GM21390 (cell line): ENCODE results near the gene CEACAM4.
"Not testable (repeated sequence)": the region's sequence is repeated elsewhere in the genome, so short reads cannot be mapped to it uniquely, and the experiment has no call there.

Experiments used
- ATAC-seq: cut with Tn5 transposase; IDR thresholded peaks from one replicate; pipeline ENCODE4 v1.9.1; 2021; ENCODE audit not compliant: unreplicated experiment

Gene CEACAM4

DNA sequence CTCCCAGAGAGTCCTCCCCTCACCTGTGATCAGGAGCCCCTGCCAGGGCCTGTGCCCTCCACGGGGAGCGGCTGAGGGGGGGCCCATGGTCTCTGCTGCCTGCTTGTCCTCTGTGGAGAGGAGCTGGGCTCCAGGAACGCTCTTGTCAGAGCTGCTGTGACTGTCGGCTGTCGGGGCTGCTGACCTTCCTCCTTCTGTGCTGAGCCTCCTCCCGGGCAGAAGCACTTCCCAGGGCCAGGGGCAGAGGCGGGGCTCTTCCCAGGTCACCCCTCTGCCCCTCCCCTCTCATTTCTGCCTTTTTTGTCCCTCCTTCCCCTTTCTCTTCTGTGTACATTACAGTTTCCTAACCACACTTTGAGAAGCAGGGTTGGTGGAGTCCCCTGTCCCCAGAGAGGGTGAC is at the start of gene CEACAM4:
CEACAM4 (minus strand) TSS at position 198 of the 400 bp plus-strand sequence; CDS start at position 87, 111 bp downstream.
- ATAC-seq = no peak

DNA sequence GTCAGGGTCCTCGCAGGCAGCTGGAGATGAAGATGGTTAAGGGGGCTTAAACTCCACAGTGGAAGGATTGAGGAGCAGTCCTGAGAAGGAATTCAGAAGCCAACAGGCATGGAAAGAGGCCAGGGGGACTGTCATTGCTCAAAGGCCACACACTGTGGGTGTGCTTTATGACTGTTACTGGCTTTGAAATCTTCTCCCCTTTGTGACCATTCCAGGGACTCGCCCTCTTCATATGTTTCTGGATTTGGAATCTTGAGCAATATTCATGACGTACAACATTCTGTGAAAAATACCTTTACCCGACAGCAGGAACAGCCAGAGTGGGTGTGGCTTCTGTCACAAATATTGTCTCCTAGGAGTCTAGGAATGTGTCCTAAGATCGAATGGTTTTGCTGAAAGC is 44.6 kb upstream of the CEACAM4 start:
- ATAC-seq = no peak

DNA sequence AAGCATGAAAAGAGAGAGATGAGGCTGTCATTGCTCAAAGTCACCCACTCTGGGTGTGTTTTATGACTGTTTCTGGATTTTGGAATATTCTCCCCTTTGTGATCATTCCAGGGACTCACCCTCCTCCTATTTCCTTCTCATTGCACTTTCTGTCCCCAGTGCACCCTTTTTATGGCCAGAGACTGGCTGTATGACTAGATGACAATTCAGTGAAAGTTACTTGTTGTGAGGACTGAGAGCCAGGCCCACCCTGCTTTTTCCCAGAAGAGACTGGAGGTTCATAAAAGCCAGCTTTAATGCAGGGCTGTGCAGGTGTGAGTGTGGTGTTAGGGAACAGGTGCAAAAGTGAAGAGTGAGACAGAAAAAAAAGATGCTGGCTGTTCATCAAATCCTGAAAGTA is 43.9 kb upstream of the CEACAM4 start:
- ATAC-seq = no peak

DNA sequence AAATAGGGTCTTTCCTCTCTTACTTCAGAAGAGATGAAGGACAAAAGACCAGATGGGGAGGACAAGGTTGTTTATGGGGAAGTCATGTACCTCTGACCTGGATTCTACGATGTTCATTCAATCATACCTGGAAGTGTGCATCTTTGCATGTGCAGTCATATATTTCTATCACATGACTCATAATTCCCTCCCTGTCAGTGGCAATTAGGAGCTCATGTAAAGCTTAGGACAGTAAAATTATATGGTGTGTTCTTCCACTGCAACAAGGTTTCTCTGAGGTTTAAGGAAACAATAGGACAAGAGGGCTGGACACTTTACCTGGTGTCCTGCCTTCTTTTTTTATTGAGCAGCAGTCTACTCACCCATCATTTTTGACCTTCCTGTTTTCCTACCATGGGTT is 41.4 kb upstream of the CEACAM4 start:
- ATAC-seq = no peak

- ATAC-seq = no peak
These were observed 39.2 kb upstream of the CEACAM4 start for GRCh38 chr19:41666075-41666474.

DNA sequence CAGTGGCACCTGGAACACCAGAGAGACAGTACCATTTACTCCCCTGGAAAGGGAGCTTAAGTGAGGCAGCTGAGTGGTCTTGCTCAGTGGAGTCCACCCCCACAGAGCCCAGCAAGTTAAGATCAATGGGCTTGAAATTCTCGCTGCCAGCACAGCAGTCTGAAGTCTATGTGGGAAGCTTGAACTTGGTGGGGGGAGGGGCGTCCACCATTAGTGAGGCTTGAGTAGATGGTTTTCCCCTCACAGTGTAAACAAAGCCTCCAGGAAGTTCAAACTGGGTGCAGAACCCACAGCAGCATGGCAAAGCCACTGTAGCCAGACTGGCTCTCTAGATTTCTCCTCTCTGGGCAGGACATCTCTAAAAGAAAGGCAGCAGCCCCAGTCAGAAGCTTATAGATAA is 30.3 kb upstream of the CEACAM4 start:
- no peak for ATAC-seq

- ATAC-seq = not testable (repeated sequence)
These were observed 29.9 kb upstream of the CEACAM4 start for GRCh38 chr19:41656756-41657155.

DNA sequence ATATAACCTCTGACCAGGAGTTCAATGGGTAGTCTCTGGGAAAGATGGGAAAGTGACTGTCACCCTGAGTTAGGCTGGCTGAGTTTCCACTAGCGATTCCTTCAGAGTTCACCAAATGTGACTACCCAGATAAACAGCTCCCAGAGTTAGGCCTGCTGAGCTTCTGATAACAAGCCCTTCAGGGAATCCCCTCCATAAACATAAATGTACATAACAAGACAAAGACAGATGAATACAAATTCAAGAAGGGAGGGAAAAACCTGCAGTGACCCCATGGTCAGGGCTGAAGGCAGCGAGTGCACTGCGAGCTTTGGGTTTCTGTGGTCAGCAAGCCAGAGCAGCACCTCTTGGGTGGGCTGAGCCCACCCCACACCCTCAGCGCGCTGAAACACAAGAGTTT is 25.4 kb upstream of the CEACAM4 start:
- no peak for ATAC-seq

DNA sequence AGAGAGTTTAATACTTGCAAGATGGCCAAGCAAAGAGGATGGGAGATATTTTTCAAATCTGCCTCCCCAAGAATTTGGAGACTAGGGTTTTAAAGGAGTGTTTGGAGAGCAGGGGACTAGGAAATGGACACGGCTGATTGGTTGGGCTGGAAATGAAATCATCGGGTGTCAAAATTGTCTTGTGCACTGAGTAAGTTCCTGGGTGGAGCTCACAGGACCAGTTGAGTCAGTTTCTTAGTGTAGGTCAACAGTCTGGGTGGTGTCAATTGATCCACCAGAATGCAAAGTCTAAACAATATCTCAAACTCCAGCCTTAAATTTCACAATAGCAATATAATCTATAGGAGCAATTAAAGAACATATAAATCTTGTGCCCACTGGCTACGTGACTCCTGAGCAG is 23.0 kb upstream of the CEACAM4 start:
- ATAC-seq = no peak

DNA sequence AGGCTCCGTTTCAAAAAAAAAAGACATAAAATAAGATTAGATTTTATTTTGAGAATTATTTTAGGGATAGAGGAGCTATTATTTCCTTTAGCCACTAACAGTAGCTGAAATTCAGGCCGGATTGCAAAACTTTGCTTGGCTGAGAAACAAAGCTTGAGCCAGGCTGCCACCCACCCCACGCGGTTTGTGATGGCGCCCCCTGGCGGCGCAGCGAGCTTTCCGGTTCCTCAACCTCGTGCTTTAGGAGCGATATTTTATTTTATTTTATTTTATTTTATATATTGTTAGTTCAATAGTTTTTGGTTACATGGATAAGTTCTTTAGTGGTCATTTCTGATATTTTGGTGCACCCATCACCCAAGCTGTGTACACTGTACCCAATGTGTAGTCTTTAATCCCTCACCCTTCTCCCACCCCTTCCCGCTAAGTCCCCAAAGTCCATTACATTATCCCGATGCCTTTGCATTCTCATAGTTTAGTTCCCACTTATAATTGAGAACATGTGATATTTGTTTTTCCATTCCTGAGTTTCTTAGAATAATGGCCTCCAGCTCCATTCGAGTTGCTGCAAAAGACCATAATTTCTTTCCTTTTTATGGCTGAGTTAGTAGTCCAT is 19.8 kb upstream of the CEACAM4 start:
- ATAC-seq = no peak

DNA sequence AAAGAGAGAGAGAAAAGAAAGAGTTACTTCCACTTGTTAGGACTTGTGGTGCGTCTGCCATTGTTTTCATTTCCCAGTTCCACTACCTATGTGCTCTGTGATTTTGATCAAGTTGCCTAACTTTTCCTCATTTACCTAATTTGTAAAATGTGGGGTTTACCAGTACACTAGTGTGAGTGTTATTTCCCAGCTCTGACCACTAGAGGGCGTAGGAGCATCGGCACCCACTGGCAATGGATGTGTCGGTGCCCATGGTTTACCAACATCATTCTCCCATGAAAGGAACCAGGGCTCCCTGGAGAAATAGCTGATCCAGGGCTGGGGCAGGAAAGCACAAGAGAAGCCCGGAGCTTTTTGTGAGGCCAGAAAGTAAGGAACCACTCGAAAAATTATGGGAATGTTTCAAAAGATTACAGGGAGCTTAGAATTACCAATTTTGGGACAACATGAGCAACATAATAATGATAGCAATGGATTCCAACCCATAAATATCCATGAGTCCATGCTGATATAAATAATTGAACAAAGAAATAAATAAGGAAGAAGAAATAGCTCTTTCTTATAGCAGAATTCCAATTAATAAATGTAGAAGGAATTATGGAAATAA is 15.1 kb upstream of the CEACAM4 start:
- no peak for ATAC-seq

GRCh38 chr19:41638641-41639081 is 11.8 kb upstream of the CEACAM4 start:
- no peak for ATAC-seq

DNA sequence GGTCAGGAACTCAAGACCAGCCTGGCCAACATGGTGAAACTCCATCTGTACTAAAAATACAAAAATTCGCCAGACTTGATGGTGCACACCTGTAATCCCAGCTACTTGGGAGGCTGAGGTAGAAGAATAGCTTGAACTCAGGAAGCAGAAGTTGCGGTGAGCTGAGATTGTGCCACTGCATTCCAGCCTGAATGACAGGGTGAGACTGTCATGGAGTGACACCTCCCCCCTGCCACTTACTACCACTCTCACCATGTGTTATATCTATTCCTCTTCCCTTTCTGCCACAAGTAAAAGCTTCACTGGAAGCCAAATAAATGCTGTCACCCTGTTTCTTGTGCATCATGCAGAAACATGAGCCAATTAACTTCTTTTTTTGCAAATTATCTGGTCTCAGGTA is 10.6 kb upstream of the CEACAM4 start:
- no peak for ATAC-seq

- ATAC-seq = no peak
These were observed 1.2 kb upstream of the CEACAM4 start for GRCh38 chr19:41627966-41628675.

GRCh38 chr19:41626278-41626677 is 596 bp downstream of the CEACAM4 start:
- no peak for ATAC-seq

- no peak for ATAC-seq
These were observed 1.9 kb downstream of the CEACAM4 start for GRCh38 chr19:41624937-41625336.

DNA sequence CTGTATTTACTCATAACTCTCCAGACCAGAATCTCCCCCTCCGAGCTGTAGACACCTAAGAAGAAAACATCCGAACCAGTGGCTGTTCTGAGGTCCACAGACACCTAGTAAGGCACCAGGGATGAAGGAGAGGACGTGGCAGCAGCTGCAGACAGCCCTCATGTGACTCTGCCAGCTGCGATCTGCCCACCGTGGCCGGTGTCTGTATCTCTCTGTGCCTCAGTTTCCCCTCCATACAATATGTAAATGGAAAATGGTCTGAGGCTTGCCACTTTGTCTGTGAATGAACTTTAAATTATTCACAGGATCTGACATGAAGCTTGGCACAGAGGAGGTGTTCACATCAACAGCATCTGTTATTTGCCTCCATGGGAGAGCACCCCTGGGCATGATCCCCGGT is 2.4 kb downstream of the CEACAM4 start:
- ATAC-seq = no peak

GRCh38 chr19:41623360-41623759 is 3.5 kb downstream of the CEACAM4 start:
- ATAC-seq = no peak

- ATAC-seq = no peak
These were observed 5.2 kb downstream of the CEACAM4 start for GRCh38 chr19:41621654-41622053.

GRCh38 chr19:41621226-41621625 is 5.6 kb downstream of the CEACAM4 start:
- no peak for ATAC-seq

DNA sequence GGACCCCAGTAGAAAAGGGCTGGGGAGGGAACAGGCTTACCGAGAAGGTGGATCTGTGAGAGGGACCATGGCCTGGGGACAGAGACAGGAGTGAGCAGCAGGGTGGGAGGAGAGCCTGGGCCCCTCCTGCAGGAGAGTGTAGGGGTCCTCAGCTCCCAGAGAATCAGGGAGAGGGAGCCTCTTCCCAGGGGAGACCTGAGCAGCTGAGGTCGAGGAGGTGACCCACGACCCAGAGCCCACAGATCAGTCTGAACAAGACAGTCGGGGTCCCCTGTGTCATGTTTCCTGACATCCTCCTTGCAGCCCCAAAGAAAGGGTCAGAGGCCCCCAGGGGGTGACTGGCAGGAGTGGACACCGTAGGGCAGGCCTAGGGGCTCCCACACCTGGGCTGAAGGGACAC is 6.7 kb downstream of the CEACAM4 start:
- ATAC-seq = no peak

DNA sequence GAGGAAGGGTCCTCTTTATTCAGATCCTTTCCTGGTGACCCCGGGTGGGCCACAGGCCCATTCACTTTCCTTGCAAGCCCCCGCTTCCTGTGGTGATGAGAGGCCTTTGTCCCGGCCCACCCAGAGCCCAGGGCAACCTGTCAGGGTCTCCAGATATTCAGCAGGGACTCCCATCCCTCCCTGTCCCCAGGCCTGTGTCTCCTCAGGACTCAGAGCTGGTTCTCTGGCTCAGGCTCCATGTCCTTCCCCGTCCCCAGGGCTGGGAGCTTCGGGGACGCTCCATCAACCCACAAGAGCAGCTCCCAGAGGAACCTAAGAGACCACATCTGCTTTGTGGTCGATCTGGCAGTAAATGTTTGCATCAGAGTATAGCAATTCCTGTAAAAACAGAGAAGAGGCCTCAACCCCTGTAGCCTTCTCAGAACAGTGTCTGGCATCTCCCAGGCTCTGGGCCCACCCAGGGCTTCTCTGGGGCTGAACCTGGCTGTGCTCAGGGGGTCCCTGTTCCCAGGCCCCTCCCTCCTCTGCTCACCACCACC is 7.8 kb downstream of the CEACAM4 start:
- ATAC-seq = no peak
